ENCODE measurements around the gene CCNYL1.
"Not testable (repeated sequence)": the region's sequence is repeated elsewhere in the genome, so short reads cannot be mapped to it uniquely, and the experiment has no call there.

Gene CCNYL1

DNA sequence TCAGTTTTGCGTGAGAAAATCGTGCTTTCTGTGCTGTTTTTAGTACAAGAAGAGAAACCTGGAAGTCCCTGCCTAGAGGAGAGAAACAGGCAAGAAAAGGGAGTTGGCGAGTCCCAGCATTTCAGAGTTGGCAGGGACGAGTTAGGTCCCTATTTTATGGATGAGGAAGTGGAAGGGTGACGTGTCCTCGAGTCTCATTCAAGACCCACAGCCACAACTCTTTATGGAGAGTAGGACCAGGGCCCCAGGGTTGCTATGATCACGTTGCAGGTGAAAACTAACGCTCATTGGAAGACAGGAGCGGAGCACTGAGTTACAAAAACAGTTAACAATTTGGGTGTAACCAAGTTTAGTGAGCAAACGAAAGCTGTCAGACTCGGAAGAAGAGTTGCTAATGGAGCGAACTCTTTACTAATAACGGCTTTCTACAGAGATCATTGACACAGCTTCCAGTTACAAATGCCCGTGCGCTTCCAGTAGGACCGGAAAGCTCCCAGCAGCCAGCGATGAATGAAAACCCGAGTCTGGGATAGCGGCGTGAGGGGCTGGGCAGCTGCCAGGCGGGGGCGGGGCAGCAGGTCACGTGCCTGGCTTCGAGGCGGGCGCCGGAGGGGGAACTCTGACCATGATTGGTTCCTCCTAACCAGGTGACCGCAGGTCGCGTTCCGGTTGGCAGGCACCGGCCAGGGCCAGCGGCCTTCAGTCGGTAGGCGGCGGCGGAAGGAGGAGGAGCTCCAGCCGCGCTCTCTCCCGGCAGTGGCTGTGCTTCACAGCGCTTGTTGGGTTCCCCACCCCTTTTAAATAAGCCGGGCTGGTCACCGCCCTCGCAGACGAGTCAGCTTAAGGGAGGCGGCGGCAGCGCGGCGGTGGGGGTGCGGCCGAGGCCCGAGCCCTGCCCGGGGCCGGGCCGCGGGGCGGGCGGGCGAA is at the start of gene CCNYL1:
Gene CCNYL1 (plus strand): TSS at position 827 of the 927 bp plus-strand sequence. CDS start 257 bp downstream, outside the sequence.
- DNase-seq (ENCODE audit: low read depth in 2 of 2) = peak; percentile 97

GRCh38 chr2:207662203-207662602 is 49.2 kb upstream of the CCNYL1 start:
- DNase-seq (ENCODE audit: low read depth in 2 of 2) = no peak

- DNase-seq (ENCODE audit: low read depth in 2 of 2) = no peak
Measured at GRCh38 chr2:207663870-207664545, 47.4 kb upstream of the CCNYL1 start.

GRCh38 chr2:207670887-207671286 is 40.6 kb upstream of the CCNYL1 start:
- DNase-seq (ENCODE audit: low read depth in 2 of 2) = no peak

GRCh38 chr2:207673431-207673830 is 38.0 kb upstream of the CCNYL1 start:
- DNase-seq (ENCODE audit: low read depth in 2 of 2) = no peak

DNA sequence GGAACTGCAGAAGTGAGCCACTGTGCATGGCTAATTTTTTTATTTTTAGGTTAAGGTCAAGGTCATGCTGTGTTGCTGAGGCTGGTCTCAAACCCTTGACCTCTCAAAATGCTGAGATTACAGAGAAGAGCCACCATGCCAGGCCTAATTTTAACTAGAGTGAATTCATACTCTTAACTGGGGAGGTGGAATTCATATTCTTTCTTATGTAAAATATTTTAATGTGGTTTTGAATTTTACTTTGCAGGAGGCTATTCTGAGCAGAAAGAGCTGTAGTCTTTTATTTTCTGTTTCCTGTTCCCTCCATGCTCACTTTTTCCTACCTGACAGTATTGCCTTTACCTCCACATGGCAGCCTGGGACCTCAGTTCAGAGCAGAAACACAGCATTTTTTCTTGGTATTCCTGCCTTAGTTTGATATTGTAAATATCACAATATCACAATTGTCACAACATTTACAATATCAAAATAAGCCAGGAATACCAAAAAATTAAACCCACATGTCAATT is 37.1 kb upstream of the CCNYL1 start:
- no peak for DNase-seq (ENCODE audit: low read depth in 2 of 2)

DNA sequence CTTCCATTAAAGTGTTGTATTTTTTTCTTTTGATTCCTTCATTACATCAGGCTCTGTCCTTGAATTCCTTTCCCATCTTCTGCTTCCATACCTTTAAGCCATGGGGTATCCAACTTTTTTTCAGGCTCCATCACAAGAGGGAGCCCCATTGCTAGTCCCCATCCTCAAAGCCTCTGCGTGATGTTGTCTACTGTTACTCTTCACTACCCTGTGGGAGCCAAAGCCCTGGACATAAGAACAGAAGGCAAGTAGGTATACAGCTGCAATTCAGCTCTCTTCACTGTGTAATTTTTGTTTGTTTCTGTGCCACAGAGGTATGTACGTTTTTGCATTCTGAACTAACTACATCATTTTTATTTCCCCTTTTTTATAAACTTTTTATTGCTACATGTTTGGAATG is 36.6 kb upstream of the CCNYL1 start:
- DNase-seq (ENCODE audit: low read depth in 2 of 2) = no peak

- no peak for DNase-seq (ENCODE audit: low read depth in 2 of 2)
Measured at GRCh38 chr2:207676827-207677354, 34.5 kb upstream of the CCNYL1 start.

- no peak for DNase-seq (ENCODE audit: low read depth in 2 of 2)
Measured at GRCh38 chr2:207681431-207681830, 30.0 kb upstream of the CCNYL1 start.

DNA sequence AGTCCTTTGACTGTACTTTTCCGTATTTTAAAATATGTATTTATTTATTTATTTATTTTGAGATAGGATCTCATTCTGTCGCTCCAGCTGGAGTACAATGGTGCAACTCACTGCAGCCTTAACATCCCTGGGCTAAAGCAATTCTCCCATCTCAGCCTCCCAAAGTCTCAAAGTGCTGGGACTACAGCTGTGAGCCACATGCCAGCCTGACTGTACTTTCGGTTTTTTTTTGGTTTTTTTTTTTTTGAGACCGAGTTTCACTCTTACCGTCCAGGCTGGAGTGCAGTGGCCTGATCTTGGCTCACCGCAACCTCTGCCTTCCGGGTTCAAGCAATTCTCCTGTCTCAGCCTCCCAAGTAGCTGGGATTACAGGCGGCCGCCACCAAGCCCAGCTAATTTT is 28.9 kb upstream of the CCNYL1 start:
- no peak for DNase-seq (ENCODE audit: low read depth in 2 of 2)

- no peak for DNase-seq (ENCODE audit: low read depth in 2 of 2)
Measured at GRCh38 chr2:207683438-207683837, 28.0 kb upstream of the CCNYL1 start.

DNA sequence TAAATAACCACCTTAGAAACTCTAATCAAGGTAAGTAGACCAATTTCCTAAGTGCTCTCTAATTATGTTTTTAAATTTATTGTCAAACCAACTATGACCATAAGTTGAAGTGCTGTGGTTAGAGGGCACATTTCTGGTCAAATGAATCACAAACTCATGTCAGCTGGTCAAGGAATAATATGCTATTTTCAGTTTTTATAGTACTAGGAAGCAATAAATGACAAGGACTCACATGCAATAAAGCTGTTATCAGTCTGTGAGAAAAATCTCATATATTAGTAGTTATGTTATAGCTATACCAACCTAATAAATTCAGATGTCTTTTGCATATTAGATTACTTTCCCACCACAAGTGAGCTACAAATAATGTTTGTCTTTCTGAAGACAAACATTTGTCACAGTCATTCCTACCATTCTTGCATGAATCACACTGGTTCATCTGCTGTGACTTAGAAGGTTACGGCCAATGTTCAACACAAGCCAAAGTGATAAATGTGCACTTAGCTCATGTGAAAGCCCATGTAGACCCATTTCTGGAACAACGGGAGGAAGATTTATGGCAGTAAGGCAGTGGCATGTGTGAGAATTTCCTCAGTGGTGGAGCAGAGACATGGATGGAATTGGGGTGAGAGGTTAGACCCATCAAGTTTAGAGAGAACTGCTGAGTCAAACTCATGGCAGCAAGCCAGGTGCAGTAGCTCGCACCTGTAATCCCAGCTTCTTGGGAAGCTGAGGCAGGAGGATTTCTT is 27.4 kb upstream of the CCNYL1 start:
- no peak for DNase-seq (ENCODE audit: low read depth in 2 of 2)

- DNase-seq (ENCODE audit: low read depth in 2 of 2) = no peak
Measured at GRCh38 chr2:207686812-207687211, 24.6 kb upstream of the CCNYL1 start.

- DNase-seq (ENCODE audit: low read depth in 2 of 2) = no peak
Measured at GRCh38 chr2:207688597-207688996, 22.8 kb upstream of the CCNYL1 start.

GRCh38 chr2:207690845-207691461 is 20.5 kb upstream of the CCNYL1 start:
- DNase-seq (ENCODE audit: low read depth in 2 of 2) = not testable (repeated sequence)

DNA sequence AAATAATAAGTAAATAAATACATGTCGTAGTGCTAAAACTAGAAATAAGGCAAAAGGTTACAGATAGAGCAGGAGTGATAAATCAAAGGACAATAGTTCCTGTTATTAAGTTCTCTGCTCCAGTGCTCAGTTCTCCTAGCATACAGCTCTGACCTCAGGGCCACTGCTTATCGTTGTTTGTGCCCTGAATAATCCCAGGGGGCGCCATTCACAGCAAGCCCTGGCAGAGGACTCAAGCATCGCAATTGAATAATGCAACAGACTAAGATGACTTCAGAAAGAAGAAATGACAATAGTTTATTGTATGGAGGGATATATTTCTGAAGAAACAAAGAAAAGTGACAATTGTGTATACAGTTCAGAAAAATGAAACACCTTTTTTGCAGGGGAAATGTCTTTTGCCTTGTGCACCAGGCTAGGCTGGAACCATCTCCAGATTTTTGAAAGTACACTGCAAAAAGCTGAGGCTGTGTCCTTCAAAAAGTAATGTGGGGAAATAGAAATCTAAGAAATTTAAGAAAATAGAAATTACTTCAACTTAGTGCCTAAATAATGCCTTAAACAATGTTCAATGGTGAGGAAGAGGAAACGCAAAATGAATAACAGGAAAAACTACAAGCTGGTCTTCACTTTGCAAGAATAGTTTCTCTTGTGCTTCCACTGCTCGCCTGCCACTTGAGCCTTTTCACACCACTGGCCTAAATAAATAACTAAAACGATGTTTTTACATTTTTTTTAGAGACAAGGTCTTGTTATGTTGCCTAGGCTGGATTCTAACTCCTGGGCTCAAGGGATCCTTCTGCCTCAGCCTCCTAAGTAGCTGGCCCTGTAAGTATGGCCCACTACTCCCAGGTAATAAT is 19.0 kb upstream of the CCNYL1 start:
- peak in 1 of 2 donors; percentile 14 for DNase-seq (ENCODE audit: low read depth in 2 of 2)

DNA sequence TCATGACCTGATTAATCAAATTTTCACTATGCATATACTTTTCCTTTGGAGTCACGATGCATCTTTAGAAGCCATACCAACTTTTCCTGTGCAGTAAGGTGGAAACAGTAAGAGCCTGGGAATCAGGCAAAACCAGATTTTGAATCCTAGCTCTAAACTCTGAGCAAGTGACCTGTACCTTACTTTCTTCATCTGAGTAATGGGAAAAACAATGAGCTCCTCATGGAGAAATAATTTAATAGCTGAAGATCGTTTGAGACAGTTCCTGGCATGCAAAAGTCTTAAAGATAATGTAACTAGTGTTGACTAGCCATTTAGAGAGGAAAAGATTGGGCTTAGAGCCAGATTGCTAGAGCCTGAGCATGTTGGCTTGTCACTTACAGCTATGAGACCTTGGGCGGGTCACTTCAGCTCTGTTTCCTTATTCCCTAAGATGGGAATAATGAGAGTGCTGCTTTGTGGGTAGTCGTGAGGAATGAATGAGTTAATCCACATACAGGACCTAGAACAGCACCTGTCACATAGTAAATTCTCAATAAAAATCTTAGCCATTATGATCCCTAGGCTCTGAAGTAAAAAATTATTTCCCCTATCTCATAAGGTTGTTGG is 17.7 kb upstream of the CCNYL1 start:
- no peak for DNase-seq (ENCODE audit: low read depth in 2 of 2)

- DNase-seq (ENCODE audit: low read depth in 2 of 2) = no peak
Measured at GRCh38 chr2:207694811-207695281, 16.6 kb upstream of the CCNYL1 start.

- no peak for DNase-seq (ENCODE audit: low read depth in 2 of 2)
Measured at GRCh38 chr2:207695293-207695692, 16.1 kb upstream of the CCNYL1 start.

DNA sequence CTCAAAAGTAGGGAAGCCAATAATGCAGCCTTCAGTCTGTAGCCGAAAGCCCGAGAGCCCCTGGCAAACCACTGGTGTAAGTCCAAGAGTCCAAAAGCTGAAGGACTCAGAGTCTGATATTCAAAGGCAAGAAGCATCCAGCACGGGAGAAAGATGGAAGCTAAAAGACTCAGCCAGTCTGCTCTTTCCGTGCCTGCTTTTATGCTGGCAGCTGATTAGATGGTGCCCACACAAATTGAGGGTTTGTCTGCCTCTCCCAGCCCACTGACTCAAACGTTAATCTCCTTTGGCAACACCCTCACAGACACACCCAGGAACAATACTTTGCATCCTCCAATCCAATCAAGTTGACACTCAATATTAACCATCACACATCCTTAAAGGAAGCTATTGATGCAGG is 14.5 kb upstream of the CCNYL1 start:
- DNase-seq (ENCODE audit: low read depth in 2 of 2) = not testable (repeated sequence)
